Small intestine (tissue), 16 donors: ENCODE results near the gene SLC22A5. TPM values are rescaled to one million over a fixed set of nuclear protein-coding genes. Genes with fewer than 3 reads are reported as not detected.

Source experiments
- DNase-seq, 2 donors: peaks; one replicate each; pipeline versions ENCODE4 v3.0.0 to v3.0.0-alpha.2; 2013
- FAIRE-seq: peaks from 2 replicates; lab custom pipeline; 2012; peaks lifted over from hg19 to GRCh38; lab: Jason Lieb, UNC
- H3K27ac ChIP-seq, 3 donors: one replicate each; pipeline ENCODE4 v1.5.1; 2013; ENCODE audit warnings: low read length in 2 of 3, mild to moderate bottlenecking in 2 of 3, control low read depth in 1 of 3, inconsistent platforms in 1 of 3, low read depth in 1 of 3, moderate library complexity in 1 of 3
- H3K27me3 ChIP-seq, 3 donors: one replicate each; pipeline ENCODE4 v1.6.1; 2013; ENCODE audit warnings: low read length in 3 of 3, inconsistent platforms in 1 of 3; ENCODE audit not compliant: control insufficient read depth in 3 of 3, insufficient read depth in 3 of 3
- H3K36me3 ChIP-seq, 3 donors: one replicate each; pipeline ENCODE4 v1.6.1; 2013; ENCODE audit warnings: low read length in 3 of 3, inconsistent platforms in 1 of 3, low read depth in 1 of 3, mild to moderate bottlenecking in 1 of 3, moderate library complexity in 1 of 3; ENCODE audit not compliant: control insufficient read depth in 3 of 3, insufficient read depth in 2 of 3
- H3K4me1 ChIP-seq, 3 donors: one replicate each; pipeline ENCODE4 v1.6.1; 2013; ENCODE audit warnings: low read length in 2 of 3, inconsistent platforms in 1 of 3, low read depth in 1 of 3, mild to moderate bottlenecking in 1 of 3, moderate library complexity in 1 of 3; ENCODE audit not compliant: control insufficient read depth in 3 of 3, insufficient read depth in 2 of 3
- H3K4me3 ChIP-seq, 3 donors: one replicate each; pipeline ENCODE4 v1.5.1; 2013; ENCODE audit warnings: low read length in 3 of 3, control low read depth in 1 of 3, inconsistent platforms in 1 of 3, low read depth in 1 of 3, mild to moderate bottlenecking in 1 of 3, moderate library complexity in 1 of 3
- H3K9me3 ChIP-seq, 2 donors: one replicate each; pipeline ENCODE4 v1.6.1; 2013; ENCODE audit warnings: low read depth in 1 of 2, low read length in 1 of 2; ENCODE audit not compliant: control insufficient read depth in 2 of 2, insufficient read depth in 1 of 2
- WGBS, 3 donors: extraction: QIAGEN DNeasy Blood & Tissue Kit; methylation state at CpG; one replicate each; pipeline ENCODE4 v1.1.7; 2013; 5-methylcytosine and 5-hydroxymethylcytosine counted together
- long read RNA-seq, 10 donors: transcript quantifications; one replicate each; lab custom pipeline, GENCODE V29; 2026
- polyA plus RNA-seq, 4 donors: library from polyadenylated mRNA; stranded (reverse) in 3 of 4; unstranded in 1 of 4; fragments of 200-250 nt in 3 of 4; fragments of 120-200 nt in 1 of 4; gene quantifications; one replicate each; pipeline versions ENCODE4 v1.2.1 to v1.2.3, GENCODE V29; 2013
- donor health status: healthy with polysubstance abuse.
- donor health status: control.
- donor health status: control.
- donor health status: Bipolar disorder and iron deficiency.
- donor health status: healthy.

Gene SLC22A5
- polyA plus RNA-seq: 10 to 100 TPM in 3 of 4 donors, 1 to 10 TPM in 1; 9.4 to 37.8 (median 21.9) TPM
- long read RNA-seq, donor 1, transcript SLC22A5-201 (10 exons, 3,237 nt): major isoform, 13 of 15 reads
- long read RNA-seq, donor 1, partial matches to known transcripts: 0 of 15 reads
- long read RNA-seq, donor 1, other reads (novel, unspliced or antisense): 0 of 15 reads
- long read RNA-seq, donor 2, transcript SLC22A5-201 (10 exons, 3,237 nt): major isoform, 7 of 9 reads
- long read RNA-seq, donor 2, partial matches to known transcripts: 0 of 9 reads
- long read RNA-seq, donor 2, other reads (novel, unspliced or antisense): 0 of 9 reads
- long read RNA-seq, donor 3, partial matches to known transcripts: 0 of 3 reads
- long read RNA-seq, donor 3, other reads (novel, unspliced or antisense): 0 of 3 reads
- long read RNA-seq, donor 4: 0 reads
- long read RNA-seq, donor 5: 0 reads
- long read RNA-seq, donor 6, partial matches to known transcripts: 0 of 2 reads
- long read RNA-seq, donor 6, other reads (novel, unspliced or antisense): 0 of 2 reads
- long read RNA-seq, donor 7, partial matches to known transcripts: 0 of 1 reads
- long read RNA-seq, donor 7, other reads (novel, unspliced or antisense): 0 of 1 reads
- long read RNA-seq, donor 8: 0 reads
- long read RNA-seq, donor 9, partial matches to known transcripts: 6 of 9 reads
- long read RNA-seq, donor 9, other reads (novel, unspliced or antisense): 0 of 9 reads
- long read RNA-seq, donor 10, transcript SLC22A5-201 (10 exons, 3,237 nt): major isoform, 5 of 35 reads
- long read RNA-seq, donor 10, partial matches to known transcripts: 30 of 35 reads
- long read RNA-seq, donor 10, other reads (novel, unspliced or antisense): 0 of 35 reads

DNA sequence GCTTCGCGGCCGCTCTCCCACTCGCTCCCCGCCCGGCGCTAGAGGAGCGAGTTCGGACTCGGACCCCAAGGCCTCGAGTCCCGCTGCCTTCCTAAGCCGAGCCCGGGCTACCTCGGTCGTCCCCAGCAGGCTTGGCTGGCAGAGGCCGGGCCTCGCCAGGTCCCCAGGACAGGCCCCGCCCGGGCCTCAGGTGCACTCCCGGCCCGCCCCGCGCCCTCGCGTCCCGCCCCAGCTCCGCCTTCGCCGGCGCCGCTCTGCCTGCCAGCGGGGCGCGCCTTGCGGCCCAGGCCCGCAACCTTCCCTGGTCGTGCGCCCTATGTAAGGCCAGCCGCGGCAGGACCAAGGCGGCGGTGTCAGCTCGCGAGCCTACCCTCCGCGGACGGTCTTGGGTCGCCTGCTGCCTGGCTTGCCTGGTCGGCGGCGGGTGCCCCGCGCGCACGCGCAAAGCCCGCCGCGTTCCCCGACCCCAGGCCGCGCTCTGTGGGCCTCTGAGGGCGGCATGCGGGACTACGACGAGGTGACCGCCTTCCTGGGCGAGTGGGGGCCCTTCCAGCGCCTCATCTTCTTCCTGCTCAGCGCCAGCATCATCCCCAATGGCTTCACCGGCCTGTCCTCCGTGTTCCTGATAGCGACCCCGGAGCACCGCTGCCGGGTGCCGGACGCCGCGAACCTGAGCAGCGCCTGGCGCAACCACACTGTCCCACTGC is at the start of gene SLC22A5:
Gene SLC22A5, plus strand, starts transcription at position 237 of the 707 bp plus-strand sequence. Its CDS starts 263 bp downstream, at position 500.
- 1% methylated on average over 56 to 83 of the region's 83 CpGs for WGBS, 3 donors
- FAIRE-seq: no peak
- peaks cover 0 to 26% (median 0%) of the 10 kb centered on the region in 3 donors for H3K36me3 ChIP-seq
- peaks cover 0 to 2% of the 10 kb centered on the region in 2 donors for H3K9me3 ChIP-seq
- peak within 1 kb of the TSS; percentile 45 to 79 (median 64) for H3K4me3 ChIP-seq
- peak within 1 kb of the TSS; percentile 89 to 94 (median 93) for H3K27ac ChIP-seq
- peak; percentile 90 to 95 for DNase-seq
- H3K4me1 ChIP-seq: peaks cover 0 to 34% (median 2%) of the 10 kb centered on the region in 3 donors
- H3K27me3 ChIP-seq: no peaks in the 10 kb centered on the region

DNA sequence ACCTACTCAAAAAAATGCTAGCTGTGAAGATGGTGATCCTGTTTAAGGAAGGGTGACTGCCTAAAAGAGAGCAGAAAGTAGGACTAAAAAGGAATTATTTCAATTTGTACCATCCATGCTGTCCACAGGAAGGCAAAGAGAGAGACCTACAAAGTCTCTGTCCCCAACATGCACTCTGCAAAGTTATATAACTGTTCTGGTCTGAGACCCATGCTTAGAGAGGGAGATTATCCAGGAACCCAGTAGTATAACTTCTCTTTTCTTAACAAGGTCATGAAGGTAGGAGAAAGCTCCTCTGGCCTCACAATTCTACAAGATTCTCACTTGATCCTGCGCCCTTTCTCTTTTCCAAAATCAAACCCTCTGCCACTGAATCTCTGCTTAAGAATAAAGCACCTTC is 49.5 kb upstream of the SLC22A5 start:
- H3K9me3 ChIP-seq: no peaks in the 10 kb centered on the region
- H3K4me3 ChIP-seq: no peak overlapping the region
- no peak overlapping the region for H3K27ac ChIP-seq
- FAIRE-seq (no peak), DNase-seq (no peak)
- no peaks in the 10 kb centered on the region for H3K27me3 ChIP-seq
- H3K4me1 ChIP-seq: peaks cover 0 to 22% (median 0%) of the 10 kb centered on the region in 3 donors
- WGBS, 3 donors: 93 to 96% (median 95%) methylated on average over 1 of the region's 1 CpG
- peaks cover 0 to 45% (median 0%) of the 10 kb centered on the region in 3 donors for H3K36me3 ChIP-seq

DNA sequence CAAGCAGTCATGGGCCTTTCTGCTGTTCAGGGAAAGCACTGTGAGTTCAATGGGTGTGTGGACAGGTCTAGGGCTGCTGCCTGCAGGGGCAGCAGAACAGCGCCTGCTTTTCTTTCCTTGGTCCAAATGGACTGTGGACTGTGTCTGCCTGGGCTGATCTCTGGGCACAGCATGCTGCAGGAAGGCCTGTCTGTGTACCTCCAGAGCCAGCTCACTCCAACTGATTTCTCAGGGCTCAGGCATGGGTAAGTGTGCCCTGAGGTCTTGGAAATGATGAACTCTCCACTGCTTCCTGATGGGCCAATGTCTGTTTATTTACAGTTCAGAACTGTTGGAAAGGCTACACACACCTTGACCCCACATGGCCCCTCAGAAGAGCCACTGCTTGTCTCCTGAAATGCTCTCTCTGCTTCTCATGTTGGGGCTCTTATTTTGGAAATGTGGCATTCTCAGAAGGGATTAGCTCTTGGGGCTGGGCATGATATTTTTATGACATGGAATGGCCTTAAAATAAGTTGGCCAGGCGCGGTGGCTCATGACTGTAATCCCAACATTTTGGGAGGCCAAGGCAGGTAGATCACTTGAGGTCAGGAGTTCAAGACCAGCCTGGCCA is 48.3 kb upstream of the SLC22A5 start:
- Histone ChIP-seq H3K36me3 (peaks cover 0 to 35% (median 0%) of the 10 kb centered on the region in 3 donors), H3K4me1 (peaks cover 0 to 14% (median 0%) of the 10 kb centered on the region in 3 donors), H3K27ac (no peak overlapping the region), H3K4me3 (no peak overlapping the region), H3K9me3 (no peaks in the 10 kb centered on the region), H3K27me3 (no peaks in the 10 kb centered on the region)
- FAIRE-seq: no peak
- 36 to 80% (median 57%) methylated on average over 3 of the region's 3 CpGs for WGBS, 3 donors
- DNase-seq: peak; percentile 47 to 83

DNA sequence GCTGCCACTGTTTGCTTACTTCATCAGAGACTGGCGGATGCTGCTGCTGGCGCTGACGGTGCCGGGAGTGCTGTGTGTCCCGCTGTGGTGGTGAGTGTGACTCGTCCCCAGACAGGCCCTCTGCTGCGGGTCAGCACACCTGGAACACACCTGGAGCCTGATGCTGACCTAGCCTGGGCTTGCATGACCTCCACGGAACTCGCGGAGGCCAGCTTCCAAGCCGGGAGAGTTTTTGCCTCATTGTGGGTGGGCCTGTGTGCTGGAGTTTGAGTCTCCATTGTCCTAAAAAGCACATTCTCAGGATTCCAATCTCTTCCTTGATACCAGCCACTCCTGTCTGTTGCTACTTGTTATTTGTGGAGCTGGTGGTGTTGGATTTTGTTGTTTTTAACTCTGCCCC is 47.2 kb upstream of the SLC22A5 start:
- 81 to 88% (median 88%) methylated on average over 11 of the region's 11 CpGs for WGBS, 3 donors
- no peak overlapping the region for H3K27ac ChIP-seq
- no peak for FAIRE-seq
- peaks cover 0 to 33% (median 0%) of the 10 kb centered on the region in 3 donors for H3K36me3 ChIP-seq
- no peak overlapping the region for H3K4me3 ChIP-seq
- no peaks in the 10 kb centered on the region for H3K27me3 ChIP-seq
- no peaks in the 10 kb centered on the region for H3K9me3 ChIP-seq
- H3K4me1 ChIP-seq: peaks cover 0 to 13% (median 0%) of the 10 kb centered on the region in 3 donors
- DNase-seq: no peak

DNA sequence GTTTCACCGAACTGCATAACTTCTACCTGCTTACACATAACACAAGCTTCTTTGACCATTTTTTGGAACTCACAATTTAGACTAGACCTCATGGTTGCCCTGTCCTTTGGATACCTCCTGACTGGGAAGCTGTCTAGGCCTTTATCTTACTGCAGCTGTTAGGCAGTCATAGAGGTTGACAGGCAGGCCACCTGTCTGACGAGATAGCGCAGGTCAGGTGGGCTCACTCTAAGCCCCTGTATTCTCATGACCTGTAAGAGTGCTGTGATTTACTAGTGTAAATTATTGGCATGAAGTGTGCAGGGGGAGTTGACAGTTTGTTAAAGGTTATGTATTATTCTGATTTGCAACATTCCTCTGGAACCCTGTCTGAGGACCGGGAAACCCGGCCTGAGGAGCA is 46.3 kb upstream of the SLC22A5 start:
- FAIRE-seq: no peak
- H3K9me3 ChIP-seq: no peaks in the 10 kb centered on the region

DNA sequence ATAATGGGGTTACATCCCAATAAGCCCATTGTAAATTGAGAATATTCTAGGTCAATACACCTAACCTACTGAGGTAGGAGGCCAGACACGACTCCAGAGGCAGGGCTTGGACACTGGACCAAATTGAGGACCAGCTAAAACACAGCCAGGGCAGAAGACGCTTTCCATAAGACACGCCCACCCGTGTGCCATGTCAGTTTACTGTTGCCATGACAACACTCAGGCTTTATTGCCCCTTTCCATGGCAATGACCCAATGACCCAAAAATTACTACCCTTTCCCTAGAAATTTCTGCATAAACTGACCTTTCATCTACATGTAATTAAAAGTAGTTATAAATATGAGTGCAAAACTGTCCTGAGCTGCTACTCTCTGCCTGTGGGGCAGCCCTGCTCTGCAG is 43.8 kb upstream of the SLC22A5 start:
- H3K27ac ChIP-seq: no peak overlapping the region
- H3K27me3 ChIP-seq: no peaks in the 10 kb centered on the region
- H3K36me3 ChIP-seq: peaks cover 0 to 43% (median 0%) of the 10 kb centered on the region in 3 donors
- FAIRE-seq (no peak), DNase-seq (peak in 1 of 2 donors; percentile 33)
- WGBS, 3 donors: 68 to 77% (median 77%) methylated on average over 4 of the region's 4 CpGs
- H3K9me3 ChIP-seq: no peaks in the 10 kb centered on the region
- peaks cover 0 to 7% (median 0%) of the 10 kb centered on the region in 3 donors for H3K4me1 ChIP-seq
- H3K4me3 ChIP-seq: no peak overlapping the region

More for the DNA sequence above, 46.3 kb upstream of the SLC22A5 start:
- H3K27me3 ChIP-seq: no peaks in the 10 kb centered on the region
- no peak overlapping the region for H3K27ac ChIP-seq
- H3K36me3 ChIP-seq: peaks cover 0 to 36% (median 0%) of the 10 kb centered on the region in 3 donors
- H3K4me3 ChIP-seq: no peak overlapping the region
- 82 to 94% (median 88%) methylated on average over 5 of the region's 5 CpGs for WGBS, 3 donors
- peaks cover 0 to 12% (median 0%) of the 10 kb centered on the region in 3 donors for H3K4me1 ChIP-seq
- DNase-seq: no peak

DNA sequence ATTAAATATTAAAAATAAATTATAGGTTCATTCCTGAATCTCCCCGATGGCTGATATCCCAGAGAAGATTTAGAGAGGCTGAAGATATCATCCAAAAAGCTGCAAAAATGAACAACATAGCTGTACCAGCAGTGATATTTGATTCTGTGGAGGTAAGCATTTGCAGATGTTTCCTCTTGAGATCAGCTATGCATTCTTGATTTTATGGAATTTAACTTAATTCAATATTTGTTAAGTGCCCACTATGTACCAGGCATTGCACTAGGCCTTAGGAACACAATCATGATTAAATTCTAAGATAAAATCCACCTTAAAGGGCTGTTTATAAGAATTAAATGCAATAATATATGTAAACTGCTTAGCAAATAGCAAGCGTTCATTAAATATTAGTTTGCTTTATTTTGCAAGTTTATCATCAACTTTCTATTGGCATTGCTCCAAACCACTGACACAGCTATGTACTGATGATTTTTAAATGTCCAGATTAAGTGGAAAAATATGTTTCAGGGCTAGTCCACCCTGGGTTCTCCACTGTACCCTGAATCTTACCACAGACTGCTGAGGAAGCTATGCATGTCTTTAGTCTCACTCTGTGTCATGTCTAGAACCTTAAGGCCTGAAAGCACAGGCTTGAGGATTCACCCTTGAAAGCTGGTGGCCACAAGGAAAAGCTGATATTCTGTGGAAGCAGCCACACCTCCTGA is 42.1 kb upstream of the SLC22A5 start:
- no peak overlapping the region for H3K4me3 ChIP-seq
- H3K27ac ChIP-seq: no peak overlapping the region
- DNase-seq (no peak), FAIRE-seq (no peak)
- WGBS, 3 donors: 71 to 86% (median 77%) methylated on average over 2 of the region's 2 CpGs
- no peaks in the 10 kb centered on the region for H3K9me3 ChIP-seq
- no peaks in the 10 kb centered on the region for H3K27me3 ChIP-seq
- H3K4me1 ChIP-seq: peaks cover 0 to 4% (median 0%) of the 10 kb centered on the region in 3 donors
- H3K36me3 ChIP-seq: peaks cover 0 to 39% (median 0%) of the 10 kb centered on the region in 3 donors
